GM12873 (cell line): ENCODE results near the gene FAM98B.

Source experiments
- TF ChIP-seq, protein P1 (sequence below): IDR thresholded peaks from 2 replicates; pipeline ENCODE4 v1.5.1; 2012; ENCODE audit warnings: low read depth, mild to moderate bottlenecking, moderate library complexity, low read length, control low read depth; ENCODE audit not compliant: insufficient read depth; ENCODE audit errors: missing control alignments

FAM98B gene

DNA sequence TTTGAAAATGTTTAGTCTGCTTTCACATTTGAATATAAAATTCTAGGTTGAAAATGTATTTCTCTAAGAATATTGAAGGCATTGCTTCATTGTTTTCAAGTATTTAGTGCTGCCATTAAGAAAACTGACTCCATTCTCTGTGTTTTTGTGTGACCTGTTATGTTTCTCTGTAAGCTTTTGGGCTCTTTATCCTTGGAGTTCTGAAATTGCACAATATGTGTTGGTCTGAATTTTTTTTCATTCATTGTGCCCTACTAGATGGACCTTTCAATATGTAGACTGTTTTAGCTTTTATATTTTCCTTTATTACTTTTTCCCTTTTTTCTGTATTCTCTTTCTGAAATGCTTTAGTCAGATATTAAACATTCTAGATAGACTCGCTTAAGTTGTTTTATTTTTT lies 22.2 kb downstream of the FAM98B start:
- TF ChIP-seq, protein P1, sequence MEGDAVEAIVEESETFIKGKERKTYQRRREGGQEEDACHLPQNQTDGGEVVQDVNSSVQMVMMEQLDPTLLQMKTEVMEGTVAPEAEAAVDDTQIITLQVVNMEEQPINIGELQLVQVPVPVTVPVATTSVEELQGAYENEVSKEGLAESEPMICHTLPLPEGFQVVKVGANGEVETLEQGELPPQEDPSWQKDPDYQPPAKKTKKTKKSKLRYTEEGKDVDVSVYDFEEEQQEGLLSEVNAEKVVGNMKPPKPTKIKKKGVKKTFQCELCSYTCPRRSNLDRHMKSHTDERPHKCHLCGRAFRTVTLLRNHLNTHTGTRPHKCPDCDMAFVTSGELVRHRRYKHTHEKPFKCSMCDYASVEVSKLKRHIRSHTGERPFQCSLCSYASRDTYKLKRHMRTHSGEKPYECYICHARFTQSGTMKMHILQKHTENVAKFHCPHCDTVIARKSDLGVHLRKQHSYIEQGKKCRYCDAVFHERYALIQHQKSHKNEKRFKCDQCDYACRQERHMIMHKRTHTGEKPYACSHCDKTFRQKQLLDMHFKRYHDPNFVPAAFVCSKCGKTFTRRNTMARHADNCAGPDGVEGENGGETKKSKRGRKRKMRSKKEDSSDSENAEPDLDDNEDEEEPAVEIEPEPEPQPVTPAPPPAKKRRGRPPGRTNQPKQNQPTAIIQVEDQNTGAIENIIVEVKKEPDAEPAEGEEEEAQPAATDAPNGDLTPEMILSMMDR: no peak

DNA sequence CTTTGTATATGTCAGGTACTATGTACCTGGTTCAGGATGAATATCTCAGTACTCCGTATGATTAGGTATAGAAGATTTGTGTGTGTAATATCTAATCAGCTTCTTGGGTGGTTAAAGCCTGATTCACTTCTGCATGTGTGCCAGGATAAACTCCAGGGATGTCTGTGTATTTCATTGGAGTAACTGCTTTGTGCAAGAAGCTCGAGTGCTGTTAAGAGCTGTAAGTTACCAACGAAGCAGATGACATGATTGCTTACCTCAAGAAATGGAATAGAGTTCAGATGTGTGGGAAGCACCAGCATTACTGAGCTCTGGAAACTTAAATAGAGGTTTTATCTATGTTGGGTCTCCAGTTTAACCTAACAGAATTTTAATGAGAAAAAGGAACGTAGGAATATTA lies 23.7 kb downstream of the FAM98B start:
- TF ChIP-seq, protein P1: no peak

DNA sequence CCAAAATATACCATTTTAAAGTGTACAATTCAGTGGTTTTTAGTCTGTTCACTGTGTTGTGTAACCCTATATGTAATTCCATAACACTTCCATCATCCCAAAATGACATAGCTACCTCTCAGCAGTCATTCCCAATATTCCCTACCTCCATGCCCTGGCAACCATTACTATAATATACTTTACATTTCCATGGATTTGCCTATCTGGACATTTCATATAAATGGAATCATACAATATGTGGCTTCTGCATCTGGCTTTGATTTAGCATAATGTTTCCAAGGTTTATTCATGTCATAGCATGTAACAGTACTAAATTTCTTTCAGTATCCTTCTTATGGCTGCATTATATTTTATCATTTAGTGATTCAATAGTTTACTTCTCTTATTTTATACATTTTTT lies 25.3 kb downstream of the FAM98B start:
- TF ChIP-seq, protein P1: no peak

DNA sequence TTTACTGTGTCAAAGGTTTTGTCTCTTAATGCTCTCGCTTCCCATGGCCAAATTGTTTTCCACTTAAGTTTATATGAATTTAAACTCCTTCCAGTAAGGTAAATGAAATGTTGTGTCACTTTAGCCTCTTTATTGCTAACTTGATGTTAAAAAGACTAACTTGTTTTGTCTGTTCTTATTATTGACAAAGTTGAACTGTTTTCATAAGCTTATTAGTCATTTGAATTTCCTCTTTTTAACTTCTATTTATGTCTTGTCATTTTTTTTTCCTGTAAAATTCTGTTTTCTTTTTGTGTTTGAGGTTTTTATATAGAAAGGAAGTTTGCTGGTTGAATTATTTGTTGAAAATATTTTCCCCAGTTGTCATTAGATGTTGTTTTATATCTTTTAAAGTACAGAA lies 25.8 kb downstream of the FAM98B start:
- TF ChIP-seq, protein P1: no peak

DNA sequence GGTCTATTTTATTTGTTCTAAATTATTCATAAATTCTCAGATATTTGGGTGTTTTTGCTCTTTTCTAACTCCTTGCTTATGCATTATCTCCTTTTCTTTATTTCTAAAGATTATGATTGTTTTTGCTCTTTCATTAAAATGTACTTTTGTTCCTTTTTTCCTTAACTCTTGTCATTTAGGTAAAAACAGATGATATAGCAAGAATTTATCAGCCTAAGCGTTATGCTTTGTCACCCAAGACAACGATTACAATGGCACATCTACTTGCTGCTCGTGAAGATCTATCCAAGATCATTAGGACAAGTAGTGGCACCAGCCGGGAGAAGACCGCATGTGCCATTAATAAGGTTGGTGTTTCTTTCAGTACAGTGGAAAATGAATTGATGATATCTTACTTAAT lies 27.2 kb downstream of the FAM98B start:
- TF ChIP-seq, protein P1: no peak

DNA sequence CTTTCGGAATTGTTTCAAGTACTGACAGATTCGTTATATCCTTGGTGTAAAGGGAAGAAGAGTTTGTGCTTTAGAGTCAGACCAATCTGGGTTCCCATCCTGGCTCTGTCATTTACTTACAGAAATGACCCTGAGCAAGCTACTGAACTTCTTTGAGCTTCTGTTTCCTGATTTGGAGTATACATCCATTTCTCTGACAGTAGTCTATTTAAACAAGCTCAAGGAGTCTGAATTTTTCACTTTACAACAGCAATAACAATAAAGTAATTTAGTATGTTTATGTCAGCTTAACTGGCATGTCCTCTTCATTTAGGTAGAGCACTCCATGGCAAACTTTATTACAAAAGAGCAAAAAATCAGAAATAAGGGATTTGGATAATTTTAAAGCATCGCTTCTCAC lies 27.8 kb downstream of the FAM98B start:
- TF ChIP-seq, protein P1: no peak

DNA sequence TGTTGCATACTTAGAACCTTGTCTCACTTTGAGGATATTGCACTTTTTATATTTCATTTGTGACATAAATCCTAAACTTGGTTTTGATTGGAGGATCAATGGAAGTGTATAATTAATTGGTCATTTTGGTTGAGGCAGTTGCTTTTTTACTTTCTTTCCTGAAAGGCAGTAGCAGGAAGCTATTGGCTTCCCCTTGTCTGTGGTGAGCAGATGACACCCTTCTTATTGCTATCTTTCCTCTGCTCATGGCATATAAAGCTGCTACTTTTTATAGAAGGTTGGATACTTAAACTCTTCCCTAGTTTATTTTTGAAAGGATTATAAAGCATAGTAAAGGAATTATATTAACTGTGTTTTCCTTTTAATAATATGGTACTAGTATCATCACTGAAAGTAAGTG lies 28.6 kb downstream of the FAM98B start:
- TF ChIP-seq, protein P1: no peak

DNA sequence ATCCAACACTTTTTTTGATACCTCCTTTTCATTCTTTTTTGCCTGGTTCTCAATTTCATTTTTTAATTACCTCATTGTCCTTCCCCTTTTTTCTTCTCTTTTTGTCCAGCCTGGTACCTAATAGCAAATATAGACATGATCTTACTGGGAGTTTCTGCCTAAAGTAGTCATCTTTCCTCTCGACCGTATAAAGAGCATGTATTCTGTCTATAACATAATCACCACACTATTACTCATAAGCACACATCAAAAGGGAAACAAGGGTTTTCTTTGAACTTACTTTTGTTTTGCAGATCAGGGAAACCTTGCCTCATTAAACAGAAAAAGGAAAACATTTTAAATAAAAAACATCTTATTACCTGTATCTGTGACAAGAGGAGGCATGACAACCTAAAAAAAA lies 33.0 kb downstream of the FAM98B start:
- TF ChIP-seq, protein P1: no peak
